ENCODE measurements around the gene IFNA10.
"Not testable (repeated sequence)": the region's sequence is repeated elsewhere in the genome, so short reads cannot be mapped to it uniquely, and the experiment has no call there.

The IFNA10 gene

DNA sequence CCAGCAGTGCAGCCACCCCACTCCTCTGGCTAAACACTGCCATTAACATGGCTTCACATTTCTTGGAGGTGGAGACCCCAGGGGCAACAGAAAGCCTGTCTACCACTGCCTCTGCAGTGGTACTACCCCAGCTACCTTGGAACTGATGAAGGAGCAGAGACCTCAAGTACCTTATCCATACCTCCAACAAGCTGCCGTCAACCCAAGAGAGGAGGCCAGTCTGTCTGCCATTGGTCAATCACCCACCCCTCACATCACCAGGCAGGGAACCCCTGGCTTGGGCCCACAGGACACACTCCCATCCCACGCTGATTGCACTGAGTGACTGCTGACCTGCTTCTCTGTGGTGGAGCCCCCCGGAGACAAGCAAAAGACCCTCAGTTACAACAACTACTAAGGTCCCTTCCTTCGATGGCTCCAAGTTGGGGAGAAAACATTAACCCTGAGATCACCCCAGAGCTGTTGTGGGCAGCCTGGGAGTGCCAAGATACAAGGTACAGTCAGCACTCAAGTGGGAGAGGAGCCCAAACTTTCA is 27.3 kb upstream of the IFNA10 start:
- H3K4me3 ChIP-seq (ENCODE audit: insufficient read length, low read depth) = no peak overlapping the region
- H3K9me3 ChIP-seq (ENCODE audit: insufficient read depth, low read length) = no peaks in the 10 kb centered on the region
- no peaks in the 10 kb centered on the region for H3K27me3 ChIP-seq (ENCODE audit: insufficient read depth, insufficient read length)
- no peaks in the 10 kb centered on the region for H3K36me3 ChIP-seq (ENCODE audit: insufficient read depth, insufficient read length, low read length)
- H3K9ac ChIP-seq (ENCODE audit: insufficient read length, low read depth) = no peak overlapping the region
- no peaks in the 10 kb centered on the region for H3K4me1 ChIP-seq (ENCODE audit: insufficient read depth, insufficient read length)
- TF ChIP-seq YY1 (IDR thresholded peaks at IDR 0.05; ENCODE audit: insufficient read depth, insufficient read length) (no peak), SUZ12 (IDR thresholded peaks at IDR 0.05; ENCODE audit: extremely low read depth, insufficient read depth, insufficient read length) (no peak), ZNF274 (IDR thresholded peaks at IDR 0.05; ENCODE audit: low read depth, low read length) (no peak)
- DNase-seq (ENCODE audit: low read depth, low spot score) = no peak

DNA sequence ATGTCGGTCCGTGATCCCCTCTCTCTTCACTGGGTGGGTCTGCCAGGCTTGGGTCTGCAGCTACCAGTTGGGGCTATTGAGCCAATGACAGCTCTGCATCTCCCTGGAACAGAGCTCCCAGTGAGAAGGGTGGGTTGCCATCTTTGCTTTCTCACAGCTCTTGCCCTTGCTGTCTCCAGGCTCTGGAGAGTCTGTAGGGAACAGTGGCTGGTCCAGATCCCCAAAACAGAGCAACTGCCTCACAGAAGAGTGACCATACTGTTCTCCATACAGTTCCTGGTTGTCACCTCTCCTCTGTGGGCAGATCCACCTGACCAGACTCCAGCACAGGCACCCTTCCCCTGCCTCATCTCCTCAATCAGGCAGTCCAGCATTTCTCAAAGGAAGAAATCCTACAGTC is 26.3 kb upstream of the IFNA10 start:
- no peaks in the 10 kb centered on the region for H3K36me3 ChIP-seq (ENCODE audit: insufficient read depth, insufficient read length, low read length)
- no peak for DNase-seq (ENCODE audit: low read depth, low spot score)
- H3K9ac ChIP-seq (ENCODE audit: insufficient read length, low read depth) = no peak overlapping the region
- TF ChIP-seq YY1 (IDR thresholded peaks at IDR 0.05; ENCODE audit: insufficient read depth, insufficient read length) = no peak
- TF ChIP-seq ZNF274 (IDR thresholded peaks at IDR 0.05; ENCODE audit: low read depth, low read length) = no peak
- no peak for TF ChIP-seq SUZ12 (IDR thresholded peaks at IDR 0.05; ENCODE audit: extremely low read depth, insufficient read depth, insufficient read length)
- H3K27me3 ChIP-seq (ENCODE audit: insufficient read depth, insufficient read length) = no peaks in the 10 kb centered on the region
- no peak overlapping the region for H3K4me3 ChIP-seq (ENCODE audit: insufficient read length, low read depth)
- H3K4me1 ChIP-seq (ENCODE audit: insufficient read depth, insufficient read length) = no peaks in the 10 kb centered on the region
- H3K9me3 ChIP-seq (ENCODE audit: insufficient read depth, low read length) = no peaks in the 10 kb centered on the region

DNA sequence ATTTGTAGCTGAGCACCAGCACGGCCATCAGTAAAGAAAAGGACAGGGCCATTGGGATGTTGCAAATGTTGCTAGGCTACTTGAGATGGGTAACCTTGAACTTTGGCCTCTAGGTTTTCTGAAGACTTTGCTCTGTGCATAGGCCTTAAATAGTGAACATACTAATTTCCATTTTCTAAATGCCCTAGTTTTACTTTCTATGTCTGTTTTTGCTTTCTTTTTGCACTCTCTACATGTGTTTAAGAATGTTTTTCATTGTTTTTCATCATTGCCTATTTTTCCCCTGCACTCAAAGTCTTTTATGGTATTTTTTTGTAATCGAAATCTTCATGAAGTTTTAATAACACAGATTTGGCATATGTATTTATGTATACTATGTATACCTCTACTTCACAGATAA is 21.2 kb upstream of the IFNA10 start, which contains the start of gene IFNA17:
Gene IFNA17, minus strand, starts transcription at position 101 of the 400 bp plus-strand sequence. Its CDS starts 49 bp downstream, at position 52.
- Histone ChIP-seq H3K36me3 (ENCODE audit: insufficient read depth, insufficient read length, low read length) (no peaks in the 10 kb centered on the region), H3K9ac (ENCODE audit: insufficient read length, low read depth) (no peak within 1 kb of the TSS), H3K27me3 (ENCODE audit: insufficient read depth, insufficient read length) (no peaks in the 10 kb centered on the region), H3K4me1 (ENCODE audit: insufficient read depth, insufficient read length) (no peaks in the 10 kb centered on the region), H3K9me3 (ENCODE audit: insufficient read depth, low read length) (no peaks in the 10 kb centered on the region), H3K4me3 (ENCODE audit: insufficient read length, low read depth) (no peak within 1 kb of the TSS)
- DNase-seq (ENCODE audit: low read depth, low spot score) = no peak
- no peak for TF ChIP-seq YY1 (IDR thresholded peaks at IDR 0.05; ENCODE audit: insufficient read depth, insufficient read length)
- no peak for TF ChIP-seq SUZ12 (IDR thresholded peaks at IDR 0.05; ENCODE audit: extremely low read depth, insufficient read depth, insufficient read length)
- no peak for TF ChIP-seq ZNF274 (IDR thresholded peaks at IDR 0.05; ENCODE audit: low read depth, low read length)

DNA sequence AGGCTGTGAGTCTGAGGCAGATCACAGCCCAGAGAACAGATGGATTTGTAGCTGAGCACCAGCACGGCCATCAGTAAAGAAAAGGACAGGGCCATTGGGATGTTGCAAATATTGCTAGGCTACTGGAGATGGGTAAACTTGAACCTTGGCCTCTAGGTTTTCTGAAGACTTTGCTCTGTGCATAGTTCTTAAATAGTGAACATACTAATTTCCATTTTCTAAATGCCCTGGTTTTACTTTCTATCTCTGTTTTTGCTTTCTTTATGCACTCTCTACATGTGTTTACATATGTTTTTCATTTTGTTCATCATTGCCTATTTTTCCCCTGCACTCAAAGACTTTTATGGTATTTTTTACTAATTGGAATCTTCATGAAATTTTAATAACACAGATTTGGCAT is 10.3 kb upstream of the IFNA10 start, which contains the start of gene IFNA16:
Gene IFNA16, minus strand, starts transcription at position 101 of the 400 bp plus-strand sequence. Its CDS starts 6 bp downstream, at position 95.
- H3K9ac ChIP-seq (ENCODE audit: insufficient read length, low read depth); H3K36me3 ChIP-seq (ENCODE audit: insufficient read depth, insufficient read length, low read length); DNase-seq (ENCODE audit: low read depth, low spot score); H3K27me3 ChIP-seq (ENCODE audit: insufficient read depth, insufficient read length); H3K9me3 ChIP-seq (ENCODE audit: insufficient read depth, low read length); H3K4me1 ChIP-seq (ENCODE audit: insufficient read depth, insufficient read length); H3K4me3 ChIP-seq (ENCODE audit: insufficient read length, low read depth): not testable (repeated sequence)

DNA sequence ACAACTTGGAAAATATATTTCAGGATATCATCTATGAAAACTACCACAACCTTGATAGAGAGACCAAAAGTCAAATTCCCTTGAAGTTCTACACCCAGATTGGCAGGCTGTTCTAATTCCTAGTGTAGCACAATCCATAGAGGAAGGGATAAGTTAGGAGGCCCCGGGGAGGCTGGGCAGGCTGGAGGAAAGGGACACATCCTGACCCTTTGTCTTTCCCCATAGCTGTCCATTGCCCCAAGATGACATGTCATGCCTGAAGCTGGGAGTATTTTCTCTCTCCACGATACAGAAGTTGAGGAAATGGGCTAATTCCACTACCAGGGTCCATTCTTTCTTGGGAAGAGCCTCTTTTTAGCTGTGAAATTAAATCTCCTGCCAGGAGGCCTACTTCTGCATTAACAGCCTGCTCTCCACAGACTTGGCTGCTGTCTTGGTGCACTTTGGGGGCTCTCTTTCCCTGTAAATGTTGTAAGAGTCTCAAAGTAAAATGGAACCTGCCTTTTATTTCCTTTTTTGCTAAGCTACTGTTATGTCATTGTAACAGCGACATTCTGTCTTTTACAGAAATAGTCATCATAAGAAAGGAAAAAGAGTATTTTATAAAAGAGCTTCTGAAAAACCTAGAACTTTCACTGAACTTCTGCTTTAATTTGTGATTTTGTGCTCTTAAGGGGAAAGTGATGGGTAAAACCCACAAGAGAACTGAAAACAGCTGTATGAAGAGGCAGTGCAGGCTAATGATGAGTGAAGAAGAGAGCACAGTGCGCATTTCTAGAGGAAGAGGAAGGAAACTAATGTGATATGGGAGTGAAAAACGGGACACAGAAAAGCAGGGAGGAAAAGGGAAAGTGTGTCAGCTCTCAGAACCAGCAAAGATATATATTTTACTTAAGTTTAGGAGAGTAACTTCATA is 6.7 kb upstream of the IFNA10 start:
- not testable (repeated sequence) for H3K4me1 ChIP-seq (ENCODE audit: insufficient read depth, insufficient read length); DNase-seq (ENCODE audit: low read depth, low spot score); H3K9ac ChIP-seq (ENCODE audit: insufficient read length, low read depth); H3K36me3 ChIP-seq (ENCODE audit: insufficient read depth, insufficient read length, low read length); H3K9me3 ChIP-seq (ENCODE audit: insufficient read depth, low read length); H3K27me3 ChIP-seq (ENCODE audit: insufficient read depth, insufficient read length); H3K4me3 ChIP-seq (ENCODE audit: insufficient read length, low read depth)

DNA sequence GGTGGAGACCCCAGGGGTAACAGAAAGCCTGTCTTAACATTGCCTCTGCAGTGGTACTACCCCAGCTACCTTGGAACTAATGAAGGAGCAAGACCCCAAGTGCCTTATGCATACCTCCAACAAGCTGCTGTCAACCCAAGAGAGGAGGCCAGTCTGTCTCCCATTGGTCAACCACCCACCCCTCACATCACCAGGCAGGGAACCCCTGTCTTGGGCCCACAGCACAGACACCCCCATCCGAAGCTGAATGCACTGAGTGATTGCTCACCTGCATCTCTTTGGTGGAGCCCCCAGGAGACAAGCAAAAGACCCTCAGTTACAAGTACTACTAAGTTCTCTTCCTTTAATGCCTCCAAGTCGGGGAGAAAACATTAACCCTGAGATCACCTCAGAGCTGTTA is 5.2 kb upstream of the IFNA10 start:
- not testable (repeated sequence) for DNase-seq (ENCODE audit: low read depth, low spot score); H3K4me1 ChIP-seq (ENCODE audit: insufficient read depth, insufficient read length); H3K9me3 ChIP-seq (ENCODE audit: insufficient read depth, low read length); H3K4me3 ChIP-seq (ENCODE audit: insufficient read length, low read depth); H3K27me3 ChIP-seq (ENCODE audit: insufficient read depth, insufficient read length); H3K36me3 ChIP-seq (ENCODE audit: insufficient read depth, insufficient read length, low read length); H3K9ac ChIP-seq (ENCODE audit: insufficient read length, low read depth)

DNA sequence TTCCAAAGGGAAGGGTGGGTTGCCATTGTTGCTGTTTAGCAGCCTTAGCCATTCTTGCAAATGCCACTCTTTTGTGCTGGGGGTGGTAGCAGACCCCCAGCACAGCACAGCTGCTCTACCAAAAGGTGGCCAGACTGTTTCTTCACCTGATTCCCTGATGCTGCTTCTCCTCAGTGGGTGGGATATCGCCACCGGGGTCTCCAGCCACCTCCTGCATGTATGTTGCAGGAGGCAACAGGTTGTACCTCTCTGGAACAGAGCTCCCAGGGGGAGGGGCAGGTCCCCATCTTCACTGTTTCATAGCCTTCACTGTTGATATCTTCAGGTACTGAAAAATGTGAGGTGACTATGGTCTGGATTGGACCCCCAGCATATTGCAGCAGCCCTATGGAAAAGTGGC is 3.8 kb upstream of the IFNA10 start:
- H3K4me1 ChIP-seq (ENCODE audit: insufficient read depth, insufficient read length); H3K9ac ChIP-seq (ENCODE audit: insufficient read length, low read depth); H3K27me3 ChIP-seq (ENCODE audit: insufficient read depth, insufficient read length); H3K4me3 ChIP-seq (ENCODE audit: insufficient read length, low read depth); H3K36me3 ChIP-seq (ENCODE audit: insufficient read depth, insufficient read length, low read length); DNase-seq (ENCODE audit: low read depth, low spot score); H3K9me3 ChIP-seq (ENCODE audit: insufficient read depth, low read length): not testable (repeated sequence)

DNA sequence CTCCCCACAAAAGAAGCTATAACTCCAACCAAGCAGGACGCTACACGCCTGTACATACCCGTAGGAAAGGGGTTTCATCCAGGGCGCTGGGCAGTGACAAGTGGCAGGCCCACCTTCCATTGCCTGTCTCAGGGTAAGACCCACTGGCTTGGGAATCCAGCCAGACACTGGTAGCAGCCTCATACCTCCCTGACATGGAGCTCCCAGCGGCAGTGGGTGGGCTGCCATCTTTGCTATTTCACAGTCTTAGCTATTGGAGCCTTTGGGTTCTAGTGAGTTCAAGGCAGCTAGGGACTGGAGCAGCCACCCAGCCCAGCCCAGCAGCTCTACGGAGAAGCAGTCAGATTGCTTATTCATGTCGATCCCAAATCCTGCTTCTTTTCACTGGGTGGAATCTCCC is 3.4 kb upstream of the IFNA10 start:
- H3K9me3 ChIP-seq (ENCODE audit: insufficient read depth, low read length) = no peaks in the 10 kb centered on the region
- no peak for DNase-seq (ENCODE audit: low read depth, low spot score)
- no peak for TF ChIP-seq YY1 (IDR thresholded peaks at IDR 0.05; ENCODE audit: insufficient read depth, insufficient read length)
- no peak for TF ChIP-seq SUZ12 (IDR thresholded peaks at IDR 0.05; ENCODE audit: extremely low read depth, insufficient read depth, insufficient read length)
- TF ChIP-seq ZNF274 (IDR thresholded peaks at IDR 0.05; ENCODE audit: low read depth, low read length) = no peak
- no peaks in the 10 kb centered on the region for H3K4me1 ChIP-seq (ENCODE audit: insufficient read depth, insufficient read length)
- no peaks in the 10 kb centered on the region for H3K27me3 ChIP-seq (ENCODE audit: insufficient read depth, insufficient read length)
- no peak overlapping the region for H3K4me3 ChIP-seq (ENCODE audit: insufficient read length, low read depth)
- no peak overlapping the region for H3K9ac ChIP-seq (ENCODE audit: insufficient read length, low read depth)
- no peaks in the 10 kb centered on the region for H3K36me3 ChIP-seq (ENCODE audit: insufficient read depth, insufficient read length, low read length)
